SH-SY5Y (cell line): ENCODE results near the gene IRF6.
A peak's percentile ranks its signal among the peaks of the same experiment; 100 is the strongest.

Experiments used
- GATA2 ChIP-seq: IDR thresholded peaks from 2 replicates; pipeline ENCODE4 v1.6.1; 2011; ENCODE audit warnings: mild to moderate bottlenecking, low read depth, low read length
- GATA3 ChIP-seq: IDR thresholded peaks from 2 replicates; pipeline ENCODE4 v1.6.1; 2011; ENCODE audit warnings: low read depth, mild to moderate bottlenecking, low read length, moderate library complexity

GRCh38 chr1:209827384-209828262, 21.7 kb upstream of the IRF6 start, which contains the start of gene UTP25:
- TF ChIP-seq GATA2 (peak; percentile 67), GATA3 (no peak)
